WTC11 (cell line): ENCODE measurements around the gene RAPGEF6. TPM values are rescaled to one million over a fixed set of nuclear protein-coding genes. Genes with fewer than 3 reads are reported as not detected.
A peak's percentile ranks its signal among the peaks of the same experiment; 100 is the strongest.
"Not testable (repeated sequence)": the region's sequence is repeated elsewhere in the genome, so short reads cannot be mapped to it uniquely, and the experiment has no call there.

ENCODE experiments used
- ATAC-seq: fragments of 200-7000 bp; cut with Tn5 transposase; 2 replicates; pipeline ENCODE4 v1.10.0; 2021; ENCODE audit warnings: mild to moderate bottlenecking, moderate library complexity
- CTCF ChIA-PET: fragments of 300-600 bp; sonication (Branson Sonifier 250); formaldehyde crosslinking; loops from one replicate; lab custom pipeline; 2021; ENCODE audit warnings: antibody characterized with exemption; lab: Charles Lee
- POLR2A ChIA-PET: fragments of 350-600 bp; sonication (Branson Sonifier 250); formaldehyde crosslinking; loops from one replicate; lab custom pipeline; 2021; ENCODE audit warnings: antibody characterized with exemption; lab: Charles Lee
- DNase-seq: peaks from one replicate; pipeline ENCODE4 v3.0.0; 2021; ENCODE audit warnings: low spot score
- H3K27ac Mint-ChIP-seq: 2 replicates; pipeline ENCODE4 v1.8.0; 2021; ENCODE audit warnings: mixed read lengths
- H3K27me3 Mint-ChIP-seq: 2 replicates; pipeline ENCODE4 v1.8.0; 2021; ENCODE audit warnings: low read depth, mild to moderate bottlenecking, moderate library complexity, mixed read lengths
- H3K36me3 Mint-ChIP-seq: 2 replicates; pipeline ENCODE4 v1.8.0; 2021; ENCODE audit warnings: mixed read lengths
- H3K4me1 Mint-ChIP-seq: 2 replicates; pipeline ENCODE4 v1.8.0; 2022; ENCODE audit warnings: mixed read lengths
- H3K4me3 Mint-ChIP-seq: 2 replicates; pipeline ENCODE4 v1.8.0; 2021; ENCODE audit warnings: mild to moderate bottlenecking, moderate library complexity, mixed read lengths
- H3K9me3 Mint-ChIP-seq: 2 replicates; pipeline ENCODE4 v1.8.0; 2021; ENCODE audit warnings: mixed read lengths
- ATF2 ChIP-seq: sonication (generic); formaldehyde crosslinking; IDR thresholded peaks from 2 replicates; pipeline ENCODE4 v1.8.1; 2022; ENCODE audit warnings: low read depth, missing genetic modification reagents, borderline replicate concordance
- ATF6 ChIP-seq: sonication (generic); formaldehyde crosslinking; IDR thresholded peaks from 2 replicates; pipeline ENCODE4 v1.8.1; 2023; ENCODE audit warnings: mild to moderate bottlenecking, missing genetic modification reagents
- CBFB ChIP-seq: sonication (generic); formaldehyde crosslinking; IDR thresholded peaks from 2 replicates; pipeline ENCODE4 v1.8.1; 2022; ENCODE audit warnings: mild to moderate bottlenecking, low read depth, missing genetic modification reagents
- CTCF ChIP-seq: fragments of 200-600 bp; IDR thresholded peaks from 2 replicates; pipeline ENCODE4 v1.8.0; 2022; ENCODE audit warnings: antibody characterized with exemption
- GTF2I ChIP-seq: fragments of 250-450 bp; sonication (Bioruptor Pico); conservative IDR thresholded peaks from 2 replicates; pipeline ENCODE4 v1.4.0; 2021; ENCODE audit warnings: mild to moderate bottlenecking
- RELA ChIP-seq: sonication (generic); formaldehyde crosslinking; IDR thresholded peaks from 2 replicates; pipeline ENCODE4 v1.8.1; 2022; ENCODE audit warnings: missing genetic modification reagents, mild to moderate bottlenecking, borderline replicate concordance
- SP1 ChIP-seq: sonication (generic); formaldehyde crosslinking; conservative IDR thresholded peaks from 2 replicates; pipeline ENCODE4 v1.8.1; 2022; ENCODE audit warnings: missing genetic modification reagents
- ZNF219 ChIP-seq: sonication (generic); formaldehyde crosslinking; IDR thresholded peaks from 2 replicates; pipeline ENCODE4 v1.8.0; 2023; ENCODE audit warnings: missing genetic modification reagents, mild to moderate bottlenecking, borderline replicate concordance
- total RNA-seq: library from RNA; stranded (reverse); gene quantifications from 3 replicates; pipeline ENCODE4 v1.2.3, GENCODE V29; 2021
- TF ChIP-seq, protein P1 (sequence below): fragments of 250-450 bp; sonication (Bioruptor Pico); IDR thresholded peaks from 2 replicates; pipeline ENCODE4 v1.8.0; 2021; ENCODE audit warnings: mild to moderate bottlenecking
- TF ChIP-seq, protein P2 (sequence below): sonication (generic); formaldehyde crosslinking; IDR thresholded peaks from 2 replicates; pipeline ENCODE4 v1.8.0; 2022; ENCODE audit warnings: mild to moderate bottlenecking, missing genetic modification reagents
- TF ChIP-seq, protein P3 (sequence below): sonication (generic); formaldehyde crosslinking; IDR thresholded peaks from 2 replicates; pipeline ENCODE4 v1.8.1; 2022; ENCODE audit warnings: mild to moderate bottlenecking, moderate library complexity, missing genetic modification reagents
- TF ChIP-seq, protein P4 (sequence below): sonication (generic); formaldehyde crosslinking; IDR thresholded peaks from 2 replicates; pipeline ENCODE4 v1.8.1; 2023; ENCODE audit warnings: mild to moderate bottlenecking, missing genetic modification reagents, borderline replicate concordance
- TF ChIP-seq, protein P5 (sequence below): sonication (generic); formaldehyde crosslinking; IDR thresholded peaks from 2 replicates; pipeline ENCODE4 v1.8.0; 2023; ENCODE audit warnings: missing genetic modification reagents, mild to moderate bottlenecking, borderline replicate concordance

The RAPGEF6 gene
- total RNA-seq, 1 experiment from 2014 or later, result 18.0 TPM

DNA sequence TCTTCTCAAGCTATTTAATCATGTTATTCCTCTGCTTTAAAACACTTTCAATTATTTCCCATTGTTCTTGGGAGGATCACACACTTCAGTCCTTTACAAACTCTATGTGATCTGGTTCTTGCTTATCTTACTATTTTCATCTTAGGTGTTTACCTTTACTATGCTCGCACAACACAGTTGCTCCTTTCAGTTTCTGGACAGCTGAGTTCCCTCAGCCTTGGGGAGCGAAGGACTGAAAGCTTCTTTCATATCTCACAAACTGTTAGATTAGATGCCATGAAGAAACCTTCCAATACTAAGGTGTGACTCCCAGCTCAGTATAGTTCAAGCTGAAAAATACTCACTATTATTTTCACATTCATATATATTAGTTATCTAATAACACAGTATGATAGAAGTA lies 253.3 kb downstream of the RAPGEF6 start (continued):
- TF ChIP-seq, protein P1, sequence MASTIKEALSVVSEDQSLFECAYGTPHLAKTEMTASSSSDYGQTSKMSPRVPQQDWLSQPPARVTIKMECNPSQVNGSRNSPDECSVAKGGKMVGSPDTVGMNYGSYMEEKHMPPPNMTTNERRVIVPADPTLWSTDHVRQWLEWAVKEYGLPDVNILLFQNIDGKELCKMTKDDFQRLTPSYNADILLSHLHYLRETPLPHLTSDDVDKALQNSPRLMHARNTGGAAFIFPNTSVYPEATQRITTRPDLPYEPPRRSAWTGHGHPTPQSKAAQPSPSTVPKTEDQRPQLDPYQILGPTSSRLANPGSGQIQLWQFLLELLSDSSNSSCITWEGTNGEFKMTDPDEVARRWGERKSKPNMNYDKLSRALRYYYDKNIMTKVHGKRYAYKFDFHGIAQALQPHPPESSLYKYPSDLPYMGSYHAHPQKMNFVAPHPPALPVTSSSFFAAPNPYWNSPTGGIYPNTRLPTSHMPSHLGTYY (CRISPR knock-in tag), result no peak
- TF ChIP-seq, protein P2, sequence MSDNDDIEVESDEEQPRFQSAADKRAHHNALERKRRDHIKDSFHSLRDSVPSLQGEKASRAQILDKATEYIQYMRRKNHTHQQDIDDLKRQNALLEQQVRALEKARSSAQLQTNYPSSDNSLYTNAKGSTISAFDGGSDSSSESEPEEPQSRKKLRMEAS (CRISPR knock-in tag), result no peak
- TF ChIP-seq CBFB (CRISPR knock-in tag) (no peak), ZNF219 (CRISPR knock-in tag) (no peak), RELA (CRISPR knock-in tag) (no peak)
- TF ChIP-seq, protein P3, sequence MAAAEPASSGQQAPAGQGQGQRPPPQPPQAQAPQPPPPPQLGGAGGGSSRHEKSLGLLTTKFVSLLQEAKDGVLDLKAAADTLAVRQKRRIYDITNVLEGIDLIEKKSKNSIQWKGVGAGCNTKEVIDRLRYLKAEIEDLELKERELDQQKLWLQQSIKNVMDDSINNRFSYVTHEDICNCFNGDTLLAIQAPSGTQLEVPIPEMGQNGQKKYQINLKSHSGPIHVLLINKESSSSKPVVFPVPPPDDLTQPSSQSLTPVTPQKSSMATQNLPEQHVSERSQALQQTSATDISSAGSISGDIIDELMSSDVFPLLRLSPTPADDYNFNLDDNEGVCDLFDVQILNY (CRISPR knock-in tag), result no peak

DNA sequence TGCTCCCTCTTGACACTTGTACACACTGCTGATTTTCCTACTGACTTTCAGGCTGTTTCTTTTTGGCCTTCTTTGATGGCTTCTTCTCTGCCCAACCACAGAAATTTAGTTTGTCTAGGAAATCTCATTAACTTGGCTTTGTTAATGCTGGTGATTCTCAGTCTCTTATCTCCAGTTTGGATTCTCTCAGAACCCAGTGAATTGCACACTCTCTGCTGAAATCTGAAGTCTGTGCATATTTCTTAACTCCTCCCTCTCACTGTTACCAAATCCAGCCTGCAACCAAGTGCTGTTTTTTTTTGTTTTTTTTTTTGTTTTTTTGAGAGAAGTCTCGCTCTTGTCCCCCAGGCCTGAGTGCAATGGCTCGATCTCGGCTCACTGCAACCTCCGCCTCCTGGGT lies 254.0 kb downstream of the RAPGEF6 start:
- peak overlapping the region; percentile 3; the same call in 1 of the 2 replicates for H3K27ac Mint-ChIP-seq
- no peak for DNase-seq
- no peak for ATAC-seq
- peaks cover 12% of the 10 kb centered on the region for H3K4me1 Mint-ChIP-seq
- no peaks in the 10 kb centered on the region for H3K9me3 Mint-ChIP-seq
- TF ChIP-seq, protein P4, sequence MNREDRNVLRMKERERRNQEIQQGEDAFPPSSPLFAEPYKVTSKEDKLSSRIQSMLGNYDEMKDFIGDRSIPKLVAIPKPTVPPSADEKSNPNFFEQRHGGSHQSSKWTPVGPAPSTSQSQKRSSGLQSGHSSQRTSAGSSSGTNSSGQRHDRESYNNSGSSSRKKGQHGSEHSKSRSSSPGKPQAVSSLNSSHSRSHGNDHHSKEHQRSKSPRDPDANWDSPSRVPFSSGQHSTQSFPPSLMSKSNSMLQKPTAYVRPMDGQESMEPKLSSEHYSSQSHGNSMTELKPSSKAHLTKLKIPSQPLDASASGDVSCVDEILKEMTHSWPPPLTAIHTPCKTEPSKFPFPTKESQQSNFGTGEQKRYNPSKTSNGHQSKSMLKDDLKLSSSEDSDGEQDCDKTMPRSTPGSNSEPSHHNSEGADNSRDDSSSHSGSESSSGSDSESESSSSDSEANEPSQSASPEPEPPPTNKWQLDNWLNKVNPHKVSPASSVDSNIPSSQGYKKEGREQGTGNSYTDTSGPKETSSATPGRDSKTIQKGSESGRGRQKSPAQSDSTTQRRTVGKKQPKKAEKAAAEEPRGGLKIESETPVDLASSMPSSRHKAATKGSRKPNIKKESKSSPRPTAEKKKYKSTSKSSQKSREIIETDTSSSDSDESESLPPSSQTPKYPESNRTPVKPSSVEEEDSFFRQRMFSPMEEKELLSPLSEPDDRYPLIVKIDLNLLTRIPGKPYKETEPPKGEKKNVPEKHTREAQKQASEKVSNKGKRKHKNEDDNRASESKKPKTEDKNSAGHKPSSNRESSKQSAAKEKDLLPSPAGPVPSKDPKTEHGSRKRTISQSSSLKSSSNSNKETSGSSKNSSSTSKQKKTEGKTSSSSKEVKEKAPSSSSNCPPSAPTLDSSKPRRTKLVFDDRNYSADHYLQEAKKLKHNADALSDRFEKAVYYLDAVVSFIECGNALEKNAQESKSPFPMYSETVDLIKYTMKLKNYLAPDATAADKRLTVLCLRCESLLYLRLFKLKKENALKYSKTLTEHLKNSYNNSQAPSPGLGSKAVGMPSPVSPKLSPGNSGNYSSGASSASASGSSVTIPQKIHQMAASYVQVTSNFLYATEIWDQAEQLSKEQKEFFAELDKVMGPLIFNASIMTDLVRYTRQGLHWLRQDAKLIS (CRISPR knock-in tag), result no peak
- TF ChIP-seq ATF2 (CRISPR knock-in tag), result no peak
- TF ChIP-seq GTF2I (CRISPR knock-in tag), result no peak
- TF ChIP-seq, protein P2 (CRISPR knock-in tag), result no peak
- TF ChIP-seq ATF6, result no peak
- TF ChIP-seq CTCF, result no peak
- TF ChIP-seq, protein P5, sequence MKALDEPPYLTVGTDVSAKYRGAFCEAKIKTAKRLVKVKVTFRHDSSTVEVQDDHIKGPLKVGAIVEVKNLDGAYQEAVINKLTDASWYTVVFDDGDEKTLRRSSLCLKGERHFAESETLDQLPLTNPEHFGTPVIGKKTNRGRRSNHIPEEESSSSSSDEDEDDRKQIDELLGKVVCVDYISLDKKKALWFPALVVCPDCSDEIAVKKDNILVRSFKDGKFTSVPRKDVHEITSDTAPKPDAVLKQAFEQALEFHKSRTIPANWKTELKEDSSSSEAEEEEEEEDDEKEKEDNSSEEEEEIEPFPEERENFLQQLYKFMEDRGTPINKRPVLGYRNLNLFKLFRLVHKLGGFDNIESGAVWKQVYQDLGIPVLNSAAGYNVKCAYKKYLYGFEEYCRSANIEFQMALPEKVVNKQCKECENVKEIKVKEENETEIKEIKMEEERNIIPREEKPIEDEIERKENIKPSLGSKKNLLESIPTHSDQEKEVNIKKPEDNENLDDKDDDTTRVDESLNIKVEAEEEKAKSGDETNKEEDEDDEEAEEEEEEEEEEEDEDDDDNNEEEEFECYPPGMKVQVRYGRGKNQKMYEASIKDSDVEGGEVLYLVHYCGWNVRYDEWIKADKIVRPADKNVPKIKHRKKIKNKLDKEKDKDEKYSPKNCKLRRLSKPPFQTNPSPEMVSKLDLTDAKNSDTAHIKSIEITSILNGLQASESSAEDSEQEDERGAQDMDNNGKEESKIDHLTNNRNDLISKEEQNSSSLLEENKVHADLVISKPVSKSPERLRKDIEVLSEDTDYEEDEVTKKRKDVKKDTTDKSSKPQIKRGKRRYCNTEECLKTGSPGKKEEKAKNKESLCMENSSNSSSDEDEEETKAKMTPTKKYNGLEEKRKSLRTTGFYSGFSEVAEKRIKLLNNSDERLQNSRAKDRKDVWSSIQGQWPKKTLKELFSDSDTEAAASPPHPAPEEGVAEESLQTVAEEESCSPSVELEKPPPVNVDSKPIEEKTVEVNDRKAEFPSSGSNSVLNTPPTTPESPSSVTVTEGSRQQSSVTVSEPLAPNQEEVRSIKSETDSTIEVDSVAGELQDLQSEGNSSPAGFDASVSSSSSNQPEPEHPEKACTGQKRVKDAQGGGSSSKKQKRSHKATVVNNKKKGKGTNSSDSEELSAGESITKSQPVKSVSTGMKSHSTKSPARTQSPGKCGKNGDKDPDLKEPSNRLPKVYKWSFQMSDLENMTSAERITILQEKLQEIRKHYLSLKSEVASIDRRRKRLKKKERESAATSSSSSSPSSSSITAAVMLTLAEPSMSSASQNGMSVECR (CRISPR knock-in tag), result no peak
- TF ChIP-seq SP1 (CRISPR knock-in tag), result no peak
- TF ChIP-seq, protein P3 (CRISPR knock-in tag), result no peak
- TF ChIP-seq, all 79 proteins: peak for 0
- Mint-ChIP-seq H3K36me3 (no peaks in the 10 kb centered on the region), H3K4me3 (no peak overlapping the region), H3K27me3 (no peaks in the 10 kb centered on the region)
- POLR2A ChIA-PET, result no interaction called here
- CTCF ChIA-PET, result interaction anchor here (1.4 to 2.0 kb wide), 2 partner anchors 16 to 116 kb away, joined by 4 to 13 read pairs; partner anchors contain the start of gene CDC42SE2

- DNase-seq, ATAC-seq, POLR2A ChIA-PET, H3K4me1 Mint-ChIP-seq, H3K9me3 Mint-ChIP-seq, H3K27me3 Mint-ChIP-seq, CTCF ChIA-PET, H3K4me3 Mint-ChIP-seq, H3K36me3 Mint-ChIP-seq, H3K27ac Mint-ChIP-seq: not testable (repeated sequence)
Observed at GRCh38 chr5:131380238-131380637, 254.8 kb downstream of the RAPGEF6 start.
